Neural cell (in vitro differentiated cells): Measurements from ENCODE around the gene RFX2.

Experiments used
- CTCF ChIP-seq: fragments of 450-650 bp; IDR thresholded peaks from 2 replicates; pipeline ENCODE4 v1.5.1; 2014; ENCODE audit warnings: antibody characterized with exemption, mild to moderate bottlenecking, moderate library complexity; ENCODE audit not compliant: poor library complexity, severe bottlenecking
- EP300 ChIP-seq: fragments of 450-650 bp; conservative IDR thresholded peaks from 2 replicates; pipeline ENCODE4 v1.6.1; 2014; ENCODE audit warnings: antibody characterized with exemption, mild to moderate bottlenecking, moderate library complexity; ENCODE audit not compliant: poor library complexity, severe bottlenecking
- EZH2 ChIP-seq: fragments of 200-600, 300-800 bp; shearing (Covaris generic), sonication (generic); IDR thresholded peaks from 2 replicates; pipeline ENCODE4 v1.6.1; 2014; ENCODE audit warnings: antibody characterized with exemption, low read length, borderline replicate concordance, mild to moderate bottlenecking; ENCODE audit not compliant: insufficient read depth, poor library complexity, severe bottlenecking
- POLR2AphosphoS5 ChIP-seq: IDR thresholded peaks from 2 replicates; pipeline ENCODE4 v1.6.1; 2012
- RAD21 ChIP-seq: fragments of 450-650 bp; conservative IDR thresholded peaks from 2 replicates; pipeline ENCODE4 v1.6.1; 2014; ENCODE audit warnings: antibody characterized with exemption, mild to moderate bottlenecking, moderate library complexity
- SMC3 ChIP-seq: fragments of 450-650 bp; conservative IDR thresholded peaks from 2 replicates; pipeline ENCODE4 v1.6.1; 2014; ENCODE audit warnings: antibody characterized with exemption, mild to moderate bottlenecking, moderate library complexity; ENCODE audit not compliant: poor library complexity
- TAF1 ChIP-seq: IDR thresholded peaks from 2 replicates; pipeline ENCODE4 v1.6.1; 2012; ENCODE audit warnings: low read depth
- TF ChIP-seq, protein P1 (sequence below): IDR thresholded peaks from 2 replicates; pipeline ENCODE4 v1.6.1; 2012; ENCODE audit warnings: borderline replicate concordance

GRCh38 chr19:6119031-6119430 is 8.7 kb upstream of the RFX2 start:
- TF ChIP-seq POLR2AphosphoS5: no peak
- TF ChIP-seq CTCF: no peak
- TF ChIP-seq, protein P1, sequence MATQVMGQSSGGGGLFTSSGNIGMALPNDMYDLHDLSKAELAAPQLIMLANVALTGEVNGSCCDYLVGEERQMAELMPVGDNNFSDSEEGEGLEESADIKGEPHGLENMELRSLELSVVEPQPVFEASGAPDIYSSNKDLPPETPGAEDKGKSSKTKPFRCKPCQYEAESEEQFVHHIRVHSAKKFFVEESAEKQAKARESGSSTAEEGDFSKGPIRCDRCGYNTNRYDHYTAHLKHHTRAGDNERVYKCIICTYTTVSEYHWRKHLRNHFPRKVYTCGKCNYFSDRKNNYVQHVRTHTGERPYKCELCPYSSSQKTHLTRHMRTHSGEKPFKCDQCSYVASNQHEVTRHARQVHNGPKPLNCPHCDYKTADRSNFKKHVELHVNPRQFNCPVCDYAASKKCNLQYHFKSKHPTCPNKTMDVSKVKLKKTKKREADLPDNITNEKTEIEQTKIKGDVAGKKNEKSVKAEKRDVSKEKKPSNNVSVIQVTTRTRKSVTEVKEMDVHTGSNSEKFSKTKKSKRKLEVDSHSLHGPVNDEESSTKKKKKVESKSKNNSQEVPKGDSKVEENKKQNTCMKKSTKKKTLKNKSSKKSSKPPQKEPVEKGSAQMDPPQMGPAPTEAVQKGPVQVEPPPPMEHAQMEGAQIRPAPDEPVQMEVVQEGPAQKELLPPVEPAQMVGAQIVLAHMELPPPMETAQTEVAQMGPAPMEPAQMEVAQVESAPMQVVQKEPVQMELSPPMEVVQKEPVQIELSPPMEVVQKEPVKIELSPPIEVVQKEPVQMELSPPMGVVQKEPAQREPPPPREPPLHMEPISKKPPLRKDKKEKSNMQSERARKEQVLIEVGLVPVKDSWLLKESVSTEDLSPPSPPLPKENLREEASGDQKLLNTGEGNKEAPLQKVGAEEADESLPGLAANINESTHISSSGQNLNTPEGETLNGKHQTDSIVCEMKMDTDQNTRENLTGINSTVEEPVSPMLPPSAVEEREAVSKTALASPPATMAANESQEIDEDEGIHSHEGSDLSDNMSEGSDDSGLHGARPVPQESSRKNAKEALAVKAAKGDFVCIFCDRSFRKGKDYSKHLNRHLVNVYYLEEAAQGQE: no peak
- TF ChIP-seq EZH2: no peak
- no peak for TF ChIP-seq TAF1
- TF ChIP-seq EP300: no peak
- TF ChIP-seq RAD21: no peak
- TF ChIP-seq SMC3: no peak
